HL-60 (cell line): ENCODE results near the gene COTL1.
"Not testable (repeated sequence)": the region's sequence is repeated elsewhere in the genome, so short reads cannot be mapped to it uniquely, and the experiment has no call there.

Source experiments
- DNase-seq, 2 experiments: peaks; one replicate each; pipeline ENCODE4 v3.0.0-alpha.2; 2010 to 2020; ENCODE audit warnings: low read depth in 1 of 2, low spot score in 1 of 2
- H3K27ac ChIP-seq: fragments of 250-450 bp; sonication (Bioruptor Pico); replicated peaks from 2 replicates; pipeline ENCODE4 v1.5.1; 2020; ENCODE audit warnings: mild to moderate bottlenecking, moderate library complexity
- H3K27me3 ChIP-seq: fragments of 250-450 bp; sonication (Bioruptor Pico); 2 replicates; pipeline ENCODE4 v1.5.1; 2021; ENCODE audit warnings: mild to moderate bottlenecking, moderate library complexity; ENCODE audit not compliant: insufficient read depth, poor library complexity, severe bottlenecking
- H3K4me3 ChIP-seq: replicated peaks from 2 replicates; pipeline ENCODE4 v1.5.1; 2011; ENCODE audit warnings: mild to moderate bottlenecking, control low read depth, low read length; ENCODE audit not compliant: insufficient read depth
- GABPA ChIP-seq: IDR thresholded peaks from 2 replicates; pipeline ENCODE4 v1.6.1; 2012; ENCODE audit warnings: low read depth
- POLR2AphosphoS5 ChIP-seq: IDR thresholded peaks from 2 replicates; pipeline ENCODE4 v1.6.1; 2012; ENCODE audit warnings: low read depth
- SPI1 ChIP-seq: IDR thresholded peaks from 2 replicates; pipeline ENCODE4 v1.6.1; 2012; ENCODE audit warnings: low read depth, mild to moderate bottlenecking, borderline replicate concordance
- TF ChIP-seq, protein P1 (sequence below): IDR thresholded peaks from one replicate; pipeline ENCODE4 v1.5.1; 2011; ENCODE audit warnings: low read length, control low read depth, inconsistent platforms; ENCODE audit not compliant: insufficient read depth
- TF ChIP-seq, protein P2 (sequence below): IDR thresholded peaks from 2 replicates; pipeline ENCODE4 v1.6.1; 2012; ENCODE audit warnings: low read depth; ENCODE audit not compliant: insufficient replicate concordance

Gene COTL1

DNA sequence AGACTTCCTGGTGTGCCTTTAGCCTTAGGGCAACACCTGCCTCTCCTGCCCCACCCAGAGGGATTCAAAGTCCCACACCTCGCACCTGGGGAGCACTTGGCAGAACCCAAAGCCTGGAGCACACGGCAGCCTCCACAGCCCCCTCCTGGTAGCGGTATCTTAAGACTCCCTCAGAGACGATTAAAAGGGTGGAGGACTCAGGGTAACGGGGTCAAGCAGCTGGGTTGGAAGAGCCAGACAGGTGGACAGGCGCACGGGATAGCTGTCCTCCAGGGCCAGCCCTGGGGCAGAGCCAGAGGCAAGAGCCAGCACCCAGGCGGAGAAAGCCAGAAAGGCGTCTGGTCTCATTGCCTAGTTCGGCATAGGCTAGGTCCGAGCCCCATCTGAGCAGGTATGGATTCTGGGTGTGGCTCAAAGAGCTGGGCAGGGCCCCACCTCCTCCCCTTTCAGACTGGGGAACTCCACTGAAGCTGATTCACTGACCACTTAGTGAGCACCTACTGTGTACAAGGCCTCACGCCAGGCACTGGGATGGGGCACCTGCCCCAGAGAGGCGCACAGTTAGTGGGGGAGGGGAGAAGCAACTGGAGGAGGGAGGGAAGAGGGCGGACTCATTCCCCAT, 58.5 kb downstream of the COTL1 start:
- H3K4me3 ChIP-seq, result no peak overlapping the region
- no peak for DNase-seq
- no peak overlapping the region for H3K27ac ChIP-seq
- TF ChIP-seq POLR2AphosphoS5 (no peak), SPI1 (no peak), GABPA (no peak)
- TF ChIP-seq, protein P1, sequence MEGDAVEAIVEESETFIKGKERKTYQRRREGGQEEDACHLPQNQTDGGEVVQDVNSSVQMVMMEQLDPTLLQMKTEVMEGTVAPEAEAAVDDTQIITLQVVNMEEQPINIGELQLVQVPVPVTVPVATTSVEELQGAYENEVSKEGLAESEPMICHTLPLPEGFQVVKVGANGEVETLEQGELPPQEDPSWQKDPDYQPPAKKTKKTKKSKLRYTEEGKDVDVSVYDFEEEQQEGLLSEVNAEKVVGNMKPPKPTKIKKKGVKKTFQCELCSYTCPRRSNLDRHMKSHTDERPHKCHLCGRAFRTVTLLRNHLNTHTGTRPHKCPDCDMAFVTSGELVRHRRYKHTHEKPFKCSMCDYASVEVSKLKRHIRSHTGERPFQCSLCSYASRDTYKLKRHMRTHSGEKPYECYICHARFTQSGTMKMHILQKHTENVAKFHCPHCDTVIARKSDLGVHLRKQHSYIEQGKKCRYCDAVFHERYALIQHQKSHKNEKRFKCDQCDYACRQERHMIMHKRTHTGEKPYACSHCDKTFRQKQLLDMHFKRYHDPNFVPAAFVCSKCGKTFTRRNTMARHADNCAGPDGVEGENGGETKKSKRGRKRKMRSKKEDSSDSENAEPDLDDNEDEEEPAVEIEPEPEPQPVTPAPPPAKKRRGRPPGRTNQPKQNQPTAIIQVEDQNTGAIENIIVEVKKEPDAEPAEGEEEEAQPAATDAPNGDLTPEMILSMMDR, result no peak
- TF ChIP-seq, protein P2, sequence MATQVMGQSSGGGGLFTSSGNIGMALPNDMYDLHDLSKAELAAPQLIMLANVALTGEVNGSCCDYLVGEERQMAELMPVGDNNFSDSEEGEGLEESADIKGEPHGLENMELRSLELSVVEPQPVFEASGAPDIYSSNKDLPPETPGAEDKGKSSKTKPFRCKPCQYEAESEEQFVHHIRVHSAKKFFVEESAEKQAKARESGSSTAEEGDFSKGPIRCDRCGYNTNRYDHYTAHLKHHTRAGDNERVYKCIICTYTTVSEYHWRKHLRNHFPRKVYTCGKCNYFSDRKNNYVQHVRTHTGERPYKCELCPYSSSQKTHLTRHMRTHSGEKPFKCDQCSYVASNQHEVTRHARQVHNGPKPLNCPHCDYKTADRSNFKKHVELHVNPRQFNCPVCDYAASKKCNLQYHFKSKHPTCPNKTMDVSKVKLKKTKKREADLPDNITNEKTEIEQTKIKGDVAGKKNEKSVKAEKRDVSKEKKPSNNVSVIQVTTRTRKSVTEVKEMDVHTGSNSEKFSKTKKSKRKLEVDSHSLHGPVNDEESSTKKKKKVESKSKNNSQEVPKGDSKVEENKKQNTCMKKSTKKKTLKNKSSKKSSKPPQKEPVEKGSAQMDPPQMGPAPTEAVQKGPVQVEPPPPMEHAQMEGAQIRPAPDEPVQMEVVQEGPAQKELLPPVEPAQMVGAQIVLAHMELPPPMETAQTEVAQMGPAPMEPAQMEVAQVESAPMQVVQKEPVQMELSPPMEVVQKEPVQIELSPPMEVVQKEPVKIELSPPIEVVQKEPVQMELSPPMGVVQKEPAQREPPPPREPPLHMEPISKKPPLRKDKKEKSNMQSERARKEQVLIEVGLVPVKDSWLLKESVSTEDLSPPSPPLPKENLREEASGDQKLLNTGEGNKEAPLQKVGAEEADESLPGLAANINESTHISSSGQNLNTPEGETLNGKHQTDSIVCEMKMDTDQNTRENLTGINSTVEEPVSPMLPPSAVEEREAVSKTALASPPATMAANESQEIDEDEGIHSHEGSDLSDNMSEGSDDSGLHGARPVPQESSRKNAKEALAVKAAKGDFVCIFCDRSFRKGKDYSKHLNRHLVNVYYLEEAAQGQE, result no peak
- H3K27me3 ChIP-seq, result no peaks in the 10 kb centered on the region

DNA sequence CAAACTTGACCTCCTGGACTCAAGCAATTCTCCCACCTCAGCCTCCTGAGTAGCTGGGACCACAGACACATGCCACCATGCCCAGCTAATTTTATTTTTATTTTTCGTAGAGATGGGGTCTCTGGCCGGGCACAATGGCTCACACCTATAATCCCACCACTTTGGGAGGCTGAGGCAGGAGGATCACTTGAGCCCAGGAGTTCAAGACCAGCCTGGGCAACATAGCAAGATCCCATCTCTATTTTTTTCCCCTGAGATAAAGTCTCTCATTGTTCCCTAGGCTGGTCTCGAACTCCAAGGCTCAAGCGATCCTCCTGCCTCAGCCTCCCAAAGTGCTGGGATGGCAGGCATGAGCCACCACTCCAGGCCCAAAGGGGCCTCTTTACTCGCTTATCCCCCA, 59.0 kb downstream of the COTL1 start:
- H3K27ac ChIP-seq, H3K27me3 ChIP-seq: not testable (repeated sequence)

DNA sequence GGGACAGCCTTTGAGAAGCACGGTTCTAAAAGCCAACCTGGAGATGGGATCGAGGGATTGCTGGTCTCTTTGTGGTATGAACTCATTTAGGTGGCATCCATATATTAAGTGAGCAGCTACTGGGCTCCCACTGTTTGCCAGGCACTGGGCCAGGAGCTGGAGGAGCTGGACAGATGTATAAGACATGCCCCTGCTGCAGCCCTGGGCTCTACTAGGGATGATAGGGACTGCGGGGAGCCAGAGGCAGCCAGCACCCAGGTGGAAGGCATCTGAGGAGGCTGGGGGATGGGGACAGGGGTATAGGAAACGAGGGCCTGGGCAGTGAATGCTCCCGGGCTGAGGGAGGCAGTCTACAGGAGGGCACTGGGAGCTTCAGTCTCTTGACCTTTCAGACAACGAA, 60.4 kb downstream of the COTL1 start:
- DNase-seq, result no peak
- TF ChIP-seq GABPA (no peak), POLR2AphosphoS5 (no peak), SPI1 (no peak)
- TF ChIP-seq, protein P1, result no peak
- TF ChIP-seq, protein P2, result no peak
- no peak overlapping the region for H3K4me3 ChIP-seq
- H3K27ac ChIP-seq, result no peak overlapping the region
- H3K27me3 ChIP-seq, result no peaks in the 10 kb centered on the region

More for the DNA sequence above, 59.0 kb downstream of the COTL1 start:
- not testable (repeated sequence) for DNase-seq, H3K4me3 ChIP-seq

DNA sequence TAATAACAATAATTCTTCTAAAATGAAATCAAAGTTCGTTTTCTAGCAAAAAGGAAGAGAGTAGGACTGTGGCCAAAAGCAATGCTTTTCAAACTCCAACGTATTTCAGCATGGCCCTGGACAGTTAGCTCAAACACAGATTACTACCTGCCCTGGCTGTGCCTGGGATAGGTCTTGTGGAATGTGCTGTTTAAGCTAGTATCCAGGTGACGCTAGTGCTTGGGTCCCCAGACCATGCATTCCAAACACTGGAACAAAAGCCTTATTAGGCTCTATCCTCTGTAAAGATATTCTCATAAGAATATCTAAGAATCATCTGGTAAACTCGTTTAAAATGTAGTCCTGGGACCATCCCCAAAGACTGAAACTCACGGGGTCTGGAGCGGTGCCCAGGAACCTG, 60.8 kb downstream of the COTL1 start:
- Histone ChIP-seq H3K27me3 (no peaks in the 10 kb centered on the region), H3K4me3 (no peak overlapping the region), H3K27ac (no peak overlapping the region)
- TF ChIP-seq GABPA (no peak), POLR2AphosphoS5 (no peak), SPI1 (no peak)
- TF ChIP-seq, protein P1, result no peak
- TF ChIP-seq, protein P2, result no peak
- no peak for DNase-seq
